ENCODE data around the gene C7orf25. TPM values are rescaled to one million over a fixed set of nuclear protein-coding genes. Genes with fewer than 3 reads are reported as not detected.

C7orf25 gene
- total and polyA plus RNA-seq, 10 of the 15 experiments (the other 5 are each of a cell fraction or from before 2014, with no cell fraction given): 0.63 to 3.2 (median 1.7) TPM

DNA sequence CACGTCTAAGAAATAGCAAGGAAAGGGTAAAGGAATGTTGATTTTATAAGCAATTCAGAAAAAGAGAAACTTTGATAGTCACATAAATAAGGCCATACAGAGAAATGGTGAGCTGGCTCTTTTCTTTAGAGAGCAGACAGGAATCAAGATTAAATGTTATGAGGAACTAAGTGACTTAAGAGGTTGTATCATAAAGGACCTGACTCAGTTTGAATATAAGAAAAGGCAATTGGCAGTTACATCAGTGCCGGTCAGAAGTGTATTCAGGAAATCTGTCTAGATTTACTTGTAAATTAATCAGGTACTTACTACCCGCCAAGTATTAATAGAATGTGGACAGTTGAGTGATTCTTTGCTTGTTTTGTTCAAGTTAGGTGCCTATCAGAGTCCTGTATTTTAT is 22.4 kb upstream of the C7orf25 start:
- H3K9me3 ChIP-seq (replicated peaks; ENCODE audit: control insufficient read depth, insufficient read depth, low read length): no peaks in the 10 kb centered on the region
- H2AFZ ChIP-seq (ENCODE audit: control insufficient read depth, low read depth, low read length): no peak overlapping the region
- no peak overlapping the region for H3K9ac ChIP-seq (ENCODE audit: control insufficient read depth, insufficient read depth, low read length)
- ChIA-PET CTCF (interaction anchor here (0.7 to 4.9 kb wide), 11 partner anchors 9 to 799 kb away, joined by 3 to 33 read pairs (median 5); no protein-coding TSS in a partner anchor), RAD21 (ENCODE audit: unreplicated experiment) (interaction anchor here (0.9 to 3.2 kb wide), 10 partner anchors 9 to 993 kb away, joined by 3 to 17 read pairs (median 7); no protein-coding TSS in a partner anchor), POLR2A (interaction anchor here (1.1 to 6.1 kb wide), 3 partner anchors 8 to 12 kb away, joined by 5 to 50 read pairs (median 7); no protein-coding TSS in a partner anchor), SMC1A (ENCODE audit: uncharacterized antibody, unreplicated experiment) (interaction anchor here (0.6 to 5.8 kb wide), 14 partner anchors 8 to 638 kb away, joined by 3 to 42 read pairs (median 4); no protein-coding TSS in a partner anchor)
- TF ChIP-seq ZZZ3 (IDR thresholded peaks at IDR 0.05; ENCODE audit: control insufficient read depth, insufficient read length, low read depth): no peak
- no peak for TF ChIP-seq SMAD5 (IDR thresholded peaks at IDR 0.05; ENCODE audit: low read depth)
- TF ChIP-seq JUND (IDR thresholded peaks at IDR 0.05; ENCODE audit: low read depth, low read length): no peak
- no peak for TF ChIP-seq NFXL1 (IDR thresholded peaks at IDR 0.05; ENCODE audit: borderline replicate concordance)
- TF ChIP-seq HDGF (IDR thresholded peaks at IDR 0.05): no peak
- no peak for TF ChIP-seq RUNX3 (IDR thresholded peaks at IDR 0.05; ENCODE audit: low read length)
- TF ChIP-seq MEF2A (IDR thresholded peaks at IDR 0.05; ENCODE audit: insufficient read depth, low read depth, low read length): no peak
- TF ChIP-seq ZSCAN29 (IDR thresholded peaks at IDR 0.05): no peak
- no peak for TF ChIP-seq RB1 (IDR thresholded peaks at IDR 0.05; ENCODE audit: borderline replicate concordance)
- TF ChIP-seq, protein P1, sequence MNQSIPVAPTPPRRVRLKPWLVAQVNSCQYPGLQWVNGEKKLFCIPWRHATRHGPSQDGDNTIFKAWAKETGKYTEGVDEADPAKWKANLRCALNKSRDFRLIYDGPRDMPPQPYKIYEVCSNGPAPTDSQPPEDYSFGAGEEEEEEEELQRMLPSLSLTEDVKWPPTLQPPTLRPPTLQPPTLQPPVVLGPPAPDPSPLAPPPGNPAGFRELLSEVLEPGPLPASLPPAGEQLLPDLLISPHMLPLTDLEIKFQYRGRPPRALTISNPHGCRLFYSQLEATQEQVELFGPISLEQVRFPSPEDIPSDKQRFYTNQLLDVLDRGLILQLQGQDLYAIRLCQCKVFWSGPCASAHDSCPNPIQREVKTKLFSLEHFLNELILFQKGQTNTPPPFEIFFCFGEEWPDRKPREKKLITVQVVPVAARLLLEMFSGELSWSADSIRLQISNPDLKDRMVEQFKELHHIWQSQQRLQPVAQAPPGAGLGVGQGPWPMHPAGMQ (IDR thresholded peaks at IDR 0.05; ENCODE audit: borderline replicate concordance): no peak
- FAIRE-seq (no peak), ATAC-seq (no peak), DNase-seq (ENCODE audit: low read depth, low spot score) (no peak)
- H3K27me3 ChIP-seq (replicated peaks in 1 of 2; ENCODE audit: control insufficient read depth in 2 of 2, insufficient read depth in 2 of 2, low read length in 1 of 2): no peaks in the 10 kb centered on the region
- peak overlapping the region; percentile 94 for H3K4me3 ChIP-seq
- BruUV-seq (replicated peaks): no TSS peak
- peaks cover 15% of the 10 kb centered on the region; the same call in 1 of the 2 replicates for H3K4me1 ChIP-seq (ENCODE audit: control insufficient read depth, insufficient read depth, low read length)
- no peak overlapping the region for H3K27ac ChIP-seq (ENCODE audit: control insufficient read depth, insufficient read depth)
- in situ Hi-C loops (cut with MboI) (loop anchor here (10.0 kb wide), 3 partner anchors 641 to 901 kb away; partner anchors contain the start of gene COA1), intact Hi-C loops (cut with micrococcal nuclease; ENCODE audit: unreplicated experiment) (loop anchor here (5.0 to 10.0 kb wide), 2 partner anchors 653 to 791 kb away; partner anchors contain the start of gene COA1)
- WGBS (ENCODE audit: insufficient coverage, insufficient replicate concordance, low lambda C conversion rate, missing lambda C conversion rate): 81% methylated on average over 3 of the region's 3 CpGs
- no peaks in the 10 kb centered on the region for H4K20me1 ChIP-seq (ENCODE audit: control insufficient read depth, insufficient read depth)
- H3K4me2 ChIP-seq (ENCODE audit: control insufficient read depth, insufficient read depth): peak overlapping the region; percentile 50
- peaks cover 0 to 20% of the 10 kb centered on the region in 2 experiments; a peak in 1 of 4 replicates for H3K36me3 ChIP-seq (ENCODE audit: control insufficient read depth in 2 of 2, insufficient read depth in 2 of 2, low read length in 1 of 2)
- H3K79me2 ChIP-seq (ENCODE audit: control insufficient read depth, insufficient read depth, low read length): peaks cover 65% of the 10 kb centered on the region

Measured in GM12878 (cell line).